ENCODE data around the gene NKIRAS1. TPM values are rescaled to one million over a fixed set of nuclear protein-coding genes. Genes with fewer than 3 reads are reported as not detected.

Gene NKIRAS1
- total RNA-seq, 1 donor from 2014 or later = 8.5 TPM

DNA sequence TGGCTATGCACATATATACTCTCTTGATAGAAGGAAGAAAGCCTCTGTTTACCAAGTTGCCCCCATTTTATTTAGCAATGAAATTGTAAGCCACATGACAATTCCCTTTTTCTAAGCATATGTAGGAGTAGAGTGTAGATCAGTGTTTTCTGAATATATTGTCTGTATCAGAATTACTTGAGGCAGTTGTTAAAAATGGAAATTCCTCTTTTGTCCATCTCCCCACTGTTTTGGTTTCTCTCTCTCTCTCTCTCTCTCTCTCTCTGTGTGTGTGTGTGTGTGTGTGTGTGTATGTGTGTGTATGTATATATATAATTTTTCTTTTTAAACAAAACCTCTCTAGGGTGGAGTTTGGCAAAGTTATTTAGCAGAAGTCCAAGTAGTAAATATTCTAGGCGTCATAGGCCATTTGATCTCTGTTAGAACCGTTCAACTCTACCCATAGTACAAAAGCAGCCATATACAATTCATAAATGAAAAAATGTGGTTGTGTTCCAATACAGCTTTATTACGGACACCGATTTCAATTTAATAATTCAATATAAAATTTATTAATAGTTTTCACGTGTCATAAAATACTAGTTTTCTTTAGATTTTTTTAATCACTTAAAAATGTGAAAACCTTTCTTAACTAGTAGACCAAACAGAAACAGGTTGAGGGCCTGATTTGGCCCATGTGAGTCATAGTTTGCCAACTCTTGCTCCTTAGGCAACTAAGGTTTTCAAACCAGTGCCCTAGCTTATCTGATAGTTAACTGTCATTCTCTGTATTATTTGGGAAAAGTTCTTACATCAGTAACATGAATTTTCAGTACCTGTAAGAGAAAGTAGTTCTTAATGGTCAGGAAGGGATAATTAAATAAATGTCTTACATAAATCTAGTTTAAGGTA, 71.2 kb downstream of the NKIRAS1 start:
- Mint-ChIP-seq H3K27me3 (no peaks in the 10 kb centered on the region), H3K9me3 (ENCODE audit: low read depth) (no peaks in the 10 kb centered on the region), H3K4me3 (ENCODE audit: low read depth) (no peak overlapping the region), H3K36me3 (ENCODE audit: insufficient read depth) (peaks cover 4% of the 10 kb centered on the region), H3K27ac (no peak overlapping the region), H3K4me1 (ENCODE audit: low read depth) (peaks cover 5% of the 10 kb centered on the region)
- TF ChIP-seq, protein P1, sequence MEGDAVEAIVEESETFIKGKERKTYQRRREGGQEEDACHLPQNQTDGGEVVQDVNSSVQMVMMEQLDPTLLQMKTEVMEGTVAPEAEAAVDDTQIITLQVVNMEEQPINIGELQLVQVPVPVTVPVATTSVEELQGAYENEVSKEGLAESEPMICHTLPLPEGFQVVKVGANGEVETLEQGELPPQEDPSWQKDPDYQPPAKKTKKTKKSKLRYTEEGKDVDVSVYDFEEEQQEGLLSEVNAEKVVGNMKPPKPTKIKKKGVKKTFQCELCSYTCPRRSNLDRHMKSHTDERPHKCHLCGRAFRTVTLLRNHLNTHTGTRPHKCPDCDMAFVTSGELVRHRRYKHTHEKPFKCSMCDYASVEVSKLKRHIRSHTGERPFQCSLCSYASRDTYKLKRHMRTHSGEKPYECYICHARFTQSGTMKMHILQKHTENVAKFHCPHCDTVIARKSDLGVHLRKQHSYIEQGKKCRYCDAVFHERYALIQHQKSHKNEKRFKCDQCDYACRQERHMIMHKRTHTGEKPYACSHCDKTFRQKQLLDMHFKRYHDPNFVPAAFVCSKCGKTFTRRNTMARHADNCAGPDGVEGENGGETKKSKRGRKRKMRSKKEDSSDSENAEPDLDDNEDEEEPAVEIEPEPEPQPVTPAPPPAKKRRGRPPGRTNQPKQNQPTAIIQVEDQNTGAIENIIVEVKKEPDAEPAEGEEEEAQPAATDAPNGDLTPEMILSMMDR (IDR thresholded peaks at IDR 0.05; ENCODE audit: unreplicated experiment) = no peak
- DNase-seq (ENCODE audit: low spot score, unreplicated experiment) = no peak

DNA sequence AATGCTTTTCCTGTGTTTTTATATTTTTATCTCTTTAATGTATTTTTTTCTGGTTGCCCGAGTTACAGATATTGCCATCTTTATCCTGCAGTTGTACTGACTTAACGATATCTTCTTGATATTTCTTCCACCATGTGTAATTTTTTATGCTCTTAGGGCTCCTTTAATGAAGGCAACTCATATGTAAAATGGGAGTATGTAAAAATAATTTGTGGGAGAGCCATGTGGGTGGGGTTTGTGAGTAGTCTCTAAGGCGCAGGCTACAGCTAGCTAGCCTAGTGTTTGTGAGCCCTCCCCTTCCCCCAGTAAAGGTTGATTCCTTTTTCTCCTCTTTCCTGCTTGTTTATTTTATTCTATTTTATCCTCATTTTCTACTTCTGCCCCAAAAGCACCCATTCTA, 72.9 kb downstream of the NKIRAS1 start:
- TF ChIP-seq, protein P1 (IDR thresholded peaks at IDR 0.05; ENCODE audit: unreplicated experiment) = no peak
- no peak for DNase-seq (ENCODE audit: low spot score, unreplicated experiment)
- no peak overlapping the region for H3K27ac Mint-ChIP-seq
- H3K4me1 Mint-ChIP-seq (ENCODE audit: low read depth) = peaks cover 12% of the 10 kb centered on the region
- H3K9me3 Mint-ChIP-seq (ENCODE audit: low read depth) = no peaks in the 10 kb centered on the region
- no peaks in the 10 kb centered on the region for H3K36me3 Mint-ChIP-seq (ENCODE audit: insufficient read depth)
- H3K27me3 Mint-ChIP-seq = no peaks in the 10 kb centered on the region
- no peak overlapping the region for H3K4me3 Mint-ChIP-seq (ENCODE audit: low read depth)

Other genes starting within 250 kb of the NKIRAS1 start
- 129 and 134 TPM in 2 replicates for gene UBE2E1, start 111.0 kb downstream of the NKIRAS1 start, total RNA-seq
- gene RPL15, start 142 bp upstream of the NKIRAS1 start, total RNA-seq = 1,859 and 1,922 TPM in 2 replicates
- gene NR1D2, start 28.3 kb upstream of the NKIRAS1 start, total RNA-seq = 14.9 TPM in 2 replicates